Measurements from ENCODE around the gene NBEAL2. TPM values are rescaled to one million over a fixed set of nuclear protein-coding genes. Genes with fewer than 3 reads are reported as not detected.

Gene NBEAL2
- total RNA-seq, 1 donor from 2014 or later = 14.8 TPM

DNA sequence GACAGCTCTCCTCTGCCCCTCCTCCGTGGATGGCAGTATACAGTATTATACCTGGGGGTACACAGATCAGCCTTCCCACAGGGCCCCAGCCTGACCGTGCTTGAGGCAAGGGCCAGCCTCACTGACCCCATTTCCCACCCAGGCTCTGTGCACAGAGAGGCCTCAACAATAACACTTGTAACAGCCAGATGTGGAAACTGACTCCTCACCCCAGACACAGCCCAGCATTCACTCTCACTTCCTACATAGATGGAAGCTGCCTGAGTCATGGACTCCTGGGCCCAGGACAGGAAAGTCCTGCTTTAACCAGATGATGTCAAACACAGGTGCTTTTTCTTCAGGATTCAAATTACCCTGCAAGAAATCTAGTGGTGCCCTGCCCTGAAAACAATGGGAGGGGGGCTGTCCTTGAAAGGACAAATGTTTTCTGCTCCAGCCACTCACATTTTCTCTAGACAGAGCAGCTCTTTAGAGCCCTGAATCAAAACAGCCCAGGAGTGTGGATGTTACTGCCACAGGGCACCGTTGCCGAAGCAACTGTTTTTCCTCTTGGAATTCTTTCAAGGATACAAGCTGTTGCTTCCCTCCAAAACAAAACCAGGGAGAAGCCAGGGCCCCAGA, 19.3 kb upstream of the NBEAL2 start:
- Histone ChIP-seq H2AFZ (ENCODE audit: low read depth, low read length) (no peak overlapping the region), H3K9ac (ENCODE audit: low read length) (peak overlapping the region; percentile 27), H3K79me2 (ENCODE audit: insufficient read depth, low read length) (peaks cover 83% of the 10 kb centered on the region), H3K4me2 (ENCODE audit: low read length) (peak overlapping the region; percentile 46), H3K27ac (ENCODE audit: low read depth, low read length) (peak overlapping the region; percentile 26), H3K4me3 (ENCODE audit: insufficient read depth, low read depth, low read length) (no peak overlapping the region), H3K4me1 (ENCODE audit: insufficient read depth, low read length) (peaks cover 11% of the 10 kb centered on the region), H4K20me1 (ENCODE audit: insufficient read depth, low read length) (peaks cover 81% of the 10 kb centered on the region), H3K27me3 (ENCODE audit: insufficient read depth, low read length) (no peaks in the 10 kb centered on the region), H3K9me3 (ENCODE audit: insufficient read depth, low read depth, low read length) (no peaks in the 10 kb centered on the region), H3K36me3 (ENCODE audit: insufficient read depth, low read length) (no peaks in the 10 kb centered on the region)
- peak overlapping the region; percentile 63 for H3K4me3 Mint-ChIP-seq (ENCODE audit: unreplicated experiment)
- peaks cover 32% of the 10 kb centered on the region for H3K4me1 Mint-ChIP-seq (ENCODE audit: low read depth, unreplicated experiment)
- peak; percentile 60 for DNase-seq (ENCODE audit: low read depth)
- H3K27me3 Mint-ChIP-seq (ENCODE audit: low read depth, unreplicated experiment) = no peaks in the 10 kb centered on the region
- TF ChIP-seq EZH2 (IDR thresholded peaks at IDR 0.05; ENCODE audit: insufficient read depth, low read length) = no peak
- TF ChIP-seq, protein P1, sequence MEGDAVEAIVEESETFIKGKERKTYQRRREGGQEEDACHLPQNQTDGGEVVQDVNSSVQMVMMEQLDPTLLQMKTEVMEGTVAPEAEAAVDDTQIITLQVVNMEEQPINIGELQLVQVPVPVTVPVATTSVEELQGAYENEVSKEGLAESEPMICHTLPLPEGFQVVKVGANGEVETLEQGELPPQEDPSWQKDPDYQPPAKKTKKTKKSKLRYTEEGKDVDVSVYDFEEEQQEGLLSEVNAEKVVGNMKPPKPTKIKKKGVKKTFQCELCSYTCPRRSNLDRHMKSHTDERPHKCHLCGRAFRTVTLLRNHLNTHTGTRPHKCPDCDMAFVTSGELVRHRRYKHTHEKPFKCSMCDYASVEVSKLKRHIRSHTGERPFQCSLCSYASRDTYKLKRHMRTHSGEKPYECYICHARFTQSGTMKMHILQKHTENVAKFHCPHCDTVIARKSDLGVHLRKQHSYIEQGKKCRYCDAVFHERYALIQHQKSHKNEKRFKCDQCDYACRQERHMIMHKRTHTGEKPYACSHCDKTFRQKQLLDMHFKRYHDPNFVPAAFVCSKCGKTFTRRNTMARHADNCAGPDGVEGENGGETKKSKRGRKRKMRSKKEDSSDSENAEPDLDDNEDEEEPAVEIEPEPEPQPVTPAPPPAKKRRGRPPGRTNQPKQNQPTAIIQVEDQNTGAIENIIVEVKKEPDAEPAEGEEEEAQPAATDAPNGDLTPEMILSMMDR (IDR thresholded peaks at IDR 0.05; ENCODE audit: insufficient read depth, low read depth, low read length) = no peak
- no peaks in the 10 kb centered on the region for H3K9me3 Mint-ChIP-seq (ENCODE audit: unreplicated experiment)
- H3K27ac Mint-ChIP-seq (ENCODE audit: unreplicated experiment) = peak overlapping the region; percentile 83
- no peak for FAIRE-seq
- peaks cover 4% of the 10 kb centered on the region for H3K36me3 Mint-ChIP-seq (ENCODE audit: low read depth, unreplicated experiment)

DNA sequence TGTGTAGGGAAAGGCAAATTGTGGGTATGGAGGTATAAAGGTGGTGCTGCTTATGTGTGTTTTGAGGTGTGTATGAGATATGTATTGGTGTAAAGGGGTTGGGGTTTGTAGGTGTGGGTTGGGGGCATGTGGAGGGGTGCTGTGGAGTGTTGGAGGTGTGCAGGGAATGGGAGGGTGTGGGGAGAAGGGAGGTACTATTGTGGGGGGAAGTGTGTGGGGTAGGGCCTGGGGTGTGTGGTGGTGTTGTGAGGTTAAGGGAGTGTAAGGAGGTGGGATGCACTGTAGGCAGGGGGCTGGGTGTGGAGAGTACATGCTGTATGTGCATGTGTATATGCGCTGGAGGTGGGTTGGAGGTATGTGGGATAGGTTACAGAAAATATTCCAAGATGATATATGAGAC, 18.6 kb upstream of the NBEAL2 start:
- Histone ChIP-seq H2AFZ (ENCODE audit: low read depth, low read length) (no peak overlapping the region), H3K9me3 (ENCODE audit: insufficient read depth, low read depth, low read length) (no peaks in the 10 kb centered on the region), H3K4me2 (ENCODE audit: low read length) (peak overlapping the region; percentile 46), H3K27me3 (ENCODE audit: insufficient read depth, low read length) (no peaks in the 10 kb centered on the region), H3K9ac (ENCODE audit: low read length) (no peak overlapping the region), H3K27ac (ENCODE audit: low read depth, low read length) (peak overlapping the region; percentile 21), H3K4me3 (ENCODE audit: insufficient read depth, low read depth, low read length) (no peak overlapping the region), H4K20me1 (ENCODE audit: insufficient read depth, low read length) (peaks cover 81% of the 10 kb centered on the region), H3K79me2 (ENCODE audit: insufficient read depth, low read length) (peaks cover 83% of the 10 kb centered on the region), H3K36me3 (ENCODE audit: insufficient read depth, low read length) (no peaks in the 10 kb centered on the region), H3K4me1 (ENCODE audit: insufficient read depth, low read length) (peaks cover 11% of the 10 kb centered on the region)
- H3K27ac Mint-ChIP-seq (ENCODE audit: unreplicated experiment) = peak overlapping the region; percentile 83
- FAIRE-seq (no peak), DNase-seq (ENCODE audit: low read depth) (no peak)
- peaks cover 32% of the 10 kb centered on the region for H3K4me1 Mint-ChIP-seq (ENCODE audit: low read depth, unreplicated experiment)
- peak overlapping the region; percentile 20 for H3K4me3 Mint-ChIP-seq (ENCODE audit: unreplicated experiment)
- H3K27me3 Mint-ChIP-seq (ENCODE audit: low read depth, unreplicated experiment) = no peaks in the 10 kb centered on the region
- H3K36me3 Mint-ChIP-seq (ENCODE audit: low read depth, unreplicated experiment) = peaks cover 4% of the 10 kb centered on the region
- TF ChIP-seq, protein P1 (IDR thresholded peaks at IDR 0.05; ENCODE audit: insufficient read depth, low read depth, low read length) = no peak
- no peak for TF ChIP-seq EZH2 (IDR thresholded peaks at IDR 0.05; ENCODE audit: insufficient read depth, low read length)
- H3K9me3 Mint-ChIP-seq (ENCODE audit: unreplicated experiment) = no peaks in the 10 kb centered on the region

DNA sequence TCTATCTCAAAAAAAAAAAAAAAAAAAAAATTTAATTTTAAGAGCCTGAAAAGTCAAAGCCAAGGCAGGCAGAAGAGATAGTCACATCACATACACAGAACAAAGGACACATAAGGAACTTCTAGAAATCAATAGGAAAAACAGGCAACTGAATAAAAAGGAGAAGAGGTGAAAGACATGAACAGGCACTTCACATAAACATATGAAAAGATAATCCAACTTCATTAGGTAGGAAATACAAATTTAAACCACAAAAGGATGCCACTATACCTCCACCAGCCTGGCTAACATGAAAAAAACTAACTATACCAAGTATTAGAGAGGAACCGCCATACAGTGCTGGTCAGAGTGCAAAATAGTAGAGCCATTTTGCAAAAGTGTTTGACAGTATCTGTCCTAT, 17.0 kb upstream of the NBEAL2 start:
- H3K4me1 Mint-ChIP-seq (ENCODE audit: low read depth, unreplicated experiment) = peaks cover 36% of the 10 kb centered on the region
- no peak for TF ChIP-seq EZH2 (IDR thresholded peaks at IDR 0.05; ENCODE audit: insufficient read depth, low read length)
- TF ChIP-seq, protein P1 (IDR thresholded peaks at IDR 0.05; ENCODE audit: insufficient read depth, low read depth, low read length) = no peak
- no peaks in the 10 kb centered on the region for H3K27me3 Mint-ChIP-seq (ENCODE audit: low read depth, unreplicated experiment)
- H2AFZ ChIP-seq (ENCODE audit: low read depth, low read length) = no peak overlapping the region
- peaks cover 81% of the 10 kb centered on the region for H4K20me1 ChIP-seq (ENCODE audit: insufficient read depth, low read length)
- no peak overlapping the region for H3K27ac ChIP-seq (ENCODE audit: low read depth, low read length)
- H3K27me3 ChIP-seq (ENCODE audit: insufficient read depth, low read length) = no peaks in the 10 kb centered on the region
- H3K9me3 ChIP-seq (ENCODE audit: insufficient read depth, low read depth, low read length) = no peaks in the 10 kb centered on the region
- peaks cover 11% of the 10 kb centered on the region for H3K4me1 ChIP-seq (ENCODE audit: insufficient read depth, low read length)
- H3K4me3 ChIP-seq (ENCODE audit: insufficient read depth, low read depth, low read length) = no peak overlapping the region
- no peak for DNase-seq (ENCODE audit: low read depth)
- FAIRE-seq = no peak
- H3K9ac ChIP-seq (ENCODE audit: low read length) = no peak overlapping the region
- H3K36me3 Mint-ChIP-seq (ENCODE audit: low read depth, unreplicated experiment) = peaks cover 7% of the 10 kb centered on the region
- H3K27ac Mint-ChIP-seq (ENCODE audit: unreplicated experiment) = no peak overlapping the region
- no peaks in the 10 kb centered on the region for H3K36me3 ChIP-seq (ENCODE audit: insufficient read depth, low read length)
- no peaks in the 10 kb centered on the region for H3K9me3 Mint-ChIP-seq (ENCODE audit: unreplicated experiment)
- peaks cover 83% of the 10 kb centered on the region for H3K79me2 ChIP-seq (ENCODE audit: insufficient read depth, low read length)
- H3K4me2 ChIP-seq (ENCODE audit: low read length) = no peak overlapping the region
- no peak overlapping the region for H3K4me3 Mint-ChIP-seq (ENCODE audit: unreplicated experiment)

Data from astrocyte (in vitro differentiated cells and primary cell).